Astrocyte (in vitro differentiated cells and primary cell): Measurements from ENCODE around the gene SNED1. TPM values are rescaled to one million over a fixed set of nuclear protein-coding genes. Genes with fewer than 3 reads are reported as not detected.

Experiments
- DNase-seq: peaks from one replicate; pipeline ENCODE4 v3.0.0-alpha.2; 2010; ENCODE audit warnings: low read depth
- FAIRE-seq: peaks from 2 replicates; lab custom pipeline; 2011; peaks lifted over from hg19 to GRCh38; lab: Jason Lieb, UNC
- H2AFZ ChIP-seq: 2 replicates; pipeline ENCODE4 v1.6.0; 2012; ENCODE audit warnings: low read depth, low read length, inconsistent platforms
- H3K27ac ChIP-seq: 2 replicates; pipeline ENCODE4 v1.5.1; 2011; ENCODE audit warnings: low read depth, low read length, inconsistent platforms
- H3K27me3 ChIP-seq: 2 replicates; pipeline ENCODE4 v1.6.0; 2011; ENCODE audit warnings: low read length, inconsistent platforms; ENCODE audit not compliant: insufficient read depth
- H3K36me3 ChIP-seq: 2 replicates; pipeline ENCODE4 v1.5.1; 2011; ENCODE audit warnings: low read length, inconsistent platforms; ENCODE audit not compliant: insufficient read depth
- H3K4me1 ChIP-seq: 2 replicates; pipeline ENCODE4 v1.5.1; 2011; ENCODE audit warnings: low read length, inconsistent platforms; ENCODE audit not compliant: insufficient read depth
- H3K4me2 ChIP-seq: 2 replicates; pipeline ENCODE4 v1.6.0; 2012; ENCODE audit warnings: low read length, inconsistent platforms
- H3K4me3 ChIP-seq: 2 replicates; pipeline ENCODE4 v1.5.1; 2011; ENCODE audit warnings: low read depth, mild to moderate bottlenecking, low read length, inconsistent platforms; ENCODE audit not compliant: insufficient read depth
- H3K79me2 ChIP-seq: 2 replicates; pipeline ENCODE4 v1.6.0; 2012; ENCODE audit warnings: mild to moderate bottlenecking, low read length, inconsistent platforms; ENCODE audit not compliant: insufficient read depth
- H3K9ac ChIP-seq: 2 replicates; pipeline ENCODE4 v1.6.0; 2012; ENCODE audit warnings: mild to moderate bottlenecking, low read length, inconsistent platforms
- H3K9me3 ChIP-seq: 2 replicates; pipeline ENCODE4 v1.5.1; 2012; ENCODE audit warnings: low read depth, mild to moderate bottlenecking, low read length, inconsistent platforms; ENCODE audit not compliant: insufficient read depth
- H4K20me1 ChIP-seq: 2 replicates; pipeline ENCODE4 v1.6.0; 2012; ENCODE audit warnings: low read length, inconsistent platforms; ENCODE audit not compliant: insufficient read depth
- H3K27ac Mint-ChIP-seq: one replicate; pipeline ENCODE4 v1.8.0; 2021; ENCODE audit warnings: mild to moderate bottlenecking, mixed read lengths; ENCODE audit not compliant: unreplicated experiment
- H3K27me3 Mint-ChIP-seq: one replicate; pipeline ENCODE4 v1.8.0; 2021; ENCODE audit warnings: low read depth, mixed read lengths; ENCODE audit not compliant: unreplicated experiment
- H3K36me3 Mint-ChIP-seq: one replicate; pipeline ENCODE4 v1.8.0; 2021; ENCODE audit warnings: low read depth, mixed read lengths; ENCODE audit not compliant: unreplicated experiment
- H3K4me1 Mint-ChIP-seq: one replicate; pipeline ENCODE4 v1.8.0; 2021; ENCODE audit warnings: low read depth, mixed read lengths; ENCODE audit not compliant: unreplicated experiment
- H3K4me3 Mint-ChIP-seq: one replicate; pipeline ENCODE4 v1.8.0; 2021; ENCODE audit warnings: mild to moderate bottlenecking, moderate library complexity, mixed read lengths; ENCODE audit not compliant: unreplicated experiment
- H3K9me3 Mint-ChIP-seq: one replicate; pipeline ENCODE4 v1.8.0; 2021; ENCODE audit warnings: mild to moderate bottlenecking, mixed read lengths; ENCODE audit not compliant: unreplicated experiment
- EZH2 ChIP-seq: IDR thresholded peaks from 2 replicates; pipeline ENCODE4 v1.6.1; 2012; ENCODE audit warnings: mild to moderate bottlenecking, low read length, inconsistent platforms; ENCODE audit not compliant: insufficient read depth
- total RNA-seq: library from RNA; stranded (reverse); gene quantifications from 2 replicates; pipeline ENCODE4 v1.2.1, GENCODE V29; 2021
- TF ChIP-seq, protein P1 (sequence below): IDR thresholded peaks from 2 replicates; pipeline ENCODE4 v1.5.1; 2011; ENCODE audit warnings: low read depth, mild to moderate bottlenecking, inconsistent platforms, low read length, moderate library complexity; ENCODE audit not compliant: insufficient read depth

Gene SNED1
- total RNA-seq, 1 donor from 2014 or later: 0.23 TPM

DNA sequence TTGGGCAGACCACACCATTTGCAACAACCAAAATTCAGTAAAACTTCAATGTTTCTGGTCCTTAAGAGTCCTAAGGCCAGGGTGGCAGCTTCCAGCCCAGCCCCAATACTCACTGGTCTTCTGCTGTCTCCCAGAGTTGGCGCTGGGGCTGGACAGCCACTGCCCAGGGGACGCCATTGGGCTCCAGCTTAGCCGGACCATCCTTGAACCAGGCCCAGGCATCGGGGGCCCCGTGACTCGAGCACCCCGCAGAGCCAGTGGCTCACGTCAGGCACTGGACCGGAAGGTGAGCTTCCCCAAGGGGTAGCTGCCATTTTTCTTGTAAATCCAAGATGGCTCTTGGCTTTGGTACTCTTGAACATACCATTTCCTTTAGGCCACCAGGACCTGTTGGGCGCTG, 21.8 kb downstream of the SNED1 start:
- Mint-ChIP-seq H3K27me3 (peaks cover 23% of the 10 kb centered on the region), H3K36me3 (peaks cover 3% of the 10 kb centered on the region), H3K4me1 (no peaks in the 10 kb centered on the region), H3K4me3 (no peak overlapping the region), H3K27ac (no peak overlapping the region), H3K9me3 (peaks cover 13% of the 10 kb centered on the region)
- Histone ChIP-seq H4K20me1 (no peaks in the 10 kb centered on the region), H3K9me3 (peaks cover 9% of the 10 kb centered on the region), H3K27ac (no peak overlapping the region), H3K9ac (no peak overlapping the region), H3K36me3 (no peaks in the 10 kb centered on the region), H3K27me3 (no peaks in the 10 kb centered on the region), H3K4me2 (no peak overlapping the region), H3K4me1 (no peaks in the 10 kb centered on the region), H3K79me2 (no peaks in the 10 kb centered on the region), H2AFZ (no peak overlapping the region), H3K4me3 (no peak overlapping the region)
- no peak for TF ChIP-seq EZH2
- TF ChIP-seq, protein P1, sequence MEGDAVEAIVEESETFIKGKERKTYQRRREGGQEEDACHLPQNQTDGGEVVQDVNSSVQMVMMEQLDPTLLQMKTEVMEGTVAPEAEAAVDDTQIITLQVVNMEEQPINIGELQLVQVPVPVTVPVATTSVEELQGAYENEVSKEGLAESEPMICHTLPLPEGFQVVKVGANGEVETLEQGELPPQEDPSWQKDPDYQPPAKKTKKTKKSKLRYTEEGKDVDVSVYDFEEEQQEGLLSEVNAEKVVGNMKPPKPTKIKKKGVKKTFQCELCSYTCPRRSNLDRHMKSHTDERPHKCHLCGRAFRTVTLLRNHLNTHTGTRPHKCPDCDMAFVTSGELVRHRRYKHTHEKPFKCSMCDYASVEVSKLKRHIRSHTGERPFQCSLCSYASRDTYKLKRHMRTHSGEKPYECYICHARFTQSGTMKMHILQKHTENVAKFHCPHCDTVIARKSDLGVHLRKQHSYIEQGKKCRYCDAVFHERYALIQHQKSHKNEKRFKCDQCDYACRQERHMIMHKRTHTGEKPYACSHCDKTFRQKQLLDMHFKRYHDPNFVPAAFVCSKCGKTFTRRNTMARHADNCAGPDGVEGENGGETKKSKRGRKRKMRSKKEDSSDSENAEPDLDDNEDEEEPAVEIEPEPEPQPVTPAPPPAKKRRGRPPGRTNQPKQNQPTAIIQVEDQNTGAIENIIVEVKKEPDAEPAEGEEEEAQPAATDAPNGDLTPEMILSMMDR: no peak
- no peak for DNase-seq
- FAIRE-seq: no peak

DNA sequence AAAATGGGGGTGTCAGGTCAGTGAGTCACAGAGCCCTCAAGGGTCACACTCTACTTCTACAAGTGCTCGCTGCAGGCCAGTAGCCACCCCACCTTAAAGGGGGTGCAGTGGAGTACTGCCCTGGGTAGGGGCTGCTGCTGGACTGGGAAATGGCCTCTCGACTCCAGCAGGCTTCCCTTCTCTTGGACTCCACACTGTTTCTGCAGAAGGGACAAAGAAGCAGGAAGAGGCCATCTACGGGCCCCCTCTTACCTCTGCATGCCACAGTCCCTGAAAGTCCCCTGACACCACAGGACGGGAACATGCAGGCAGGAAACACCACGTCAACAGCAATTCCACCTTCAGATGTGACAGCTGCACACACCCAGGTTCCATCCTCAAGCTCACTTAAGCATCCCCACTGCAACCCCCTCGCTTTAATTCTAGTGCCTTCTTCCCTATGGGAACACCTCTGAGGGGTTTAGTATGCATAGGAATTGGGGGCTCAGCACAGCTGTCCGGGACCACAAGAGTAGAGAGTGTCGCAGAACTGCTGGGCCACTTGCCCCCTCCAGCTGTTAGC, 22.3 kb downstream of the SNED1 start:
- H3K4me3 ChIP-seq: no peak overlapping the region
- no peak overlapping the region for H2AFZ ChIP-seq
- no peak overlapping the region for H3K9ac ChIP-seq
- no peak overlapping the region for H3K27ac ChIP-seq
- Mint-ChIP-seq H3K9me3 (peaks cover 16% of the 10 kb centered on the region), H3K4me3 (no peak overlapping the region), H3K4me1 (no peaks in the 10 kb centered on the region), H3K36me3 (peaks cover 3% of the 10 kb centered on the region), H3K27ac (no peak overlapping the region), H3K27me3 (peaks cover 20% of the 10 kb centered on the region)
- H3K79me2 ChIP-seq: no peaks in the 10 kb centered on the region
- H4K20me1 ChIP-seq: no peaks in the 10 kb centered on the region
- FAIRE-seq: no peak
- H3K4me2 ChIP-seq: no peak overlapping the region
- no peaks in the 10 kb centered on the region for H3K36me3 ChIP-seq
- no peak for DNase-seq
- H3K4me1 ChIP-seq: no peaks in the 10 kb centered on the region
- H3K9me3 ChIP-seq: peaks cover 9% of the 10 kb centered on the region
- no peaks in the 10 kb centered on the region for H3K27me3 ChIP-seq
- TF ChIP-seq, protein P1: no peak
- TF ChIP-seq EZH2: no peak

GRCh38 chr2:241025639-241026038, 27.2 kb downstream of the SNED1 start:
- FAIRE-seq: no peak
- H3K27me3 Mint-ChIP-seq: peaks cover 16% of the 10 kb centered on the region
- Histone ChIP-seq H3K9me3 (peaks cover 13% of the 10 kb centered on the region), H3K4me3 (no peak overlapping the region), H3K36me3 (no peaks in the 10 kb centered on the region), H2AFZ (no peak overlapping the region), H3K4me1 (no peaks in the 10 kb centered on the region), H3K27ac (no peak overlapping the region), H3K4me2 (no peak overlapping the region), H3K9ac (no peak overlapping the region), H3K79me2 (no peaks in the 10 kb centered on the region), H4K20me1 (no peaks in the 10 kb centered on the region), H3K27me3 (no peaks in the 10 kb centered on the region)
- H3K4me1 Mint-ChIP-seq: no peaks in the 10 kb centered on the region
- no peak overlapping the region for H3K27ac Mint-ChIP-seq
- no peak overlapping the region for H3K4me3 Mint-ChIP-seq
- no peak for TF ChIP-seq EZH2
- TF ChIP-seq, protein P1: no peak
- no peak for DNase-seq
- no peaks in the 10 kb centered on the region for H3K36me3 Mint-ChIP-seq
- peaks cover 23% of the 10 kb centered on the region for H3K9me3 Mint-ChIP-seq
